Measurements from ENCODE around the gene PAQR6. TPM values are rescaled to one million over a fixed set of nuclear protein-coding genes. Genes with fewer than 3 reads are reported as not detected.

The PAQR6 gene
- total and polyA plus RNA-seq, 2 of the 8 experiments (the other 6 are each of a cell fraction or from before 2014, with no cell fraction given) = 7.1 to 11.3 TPM

DNA sequence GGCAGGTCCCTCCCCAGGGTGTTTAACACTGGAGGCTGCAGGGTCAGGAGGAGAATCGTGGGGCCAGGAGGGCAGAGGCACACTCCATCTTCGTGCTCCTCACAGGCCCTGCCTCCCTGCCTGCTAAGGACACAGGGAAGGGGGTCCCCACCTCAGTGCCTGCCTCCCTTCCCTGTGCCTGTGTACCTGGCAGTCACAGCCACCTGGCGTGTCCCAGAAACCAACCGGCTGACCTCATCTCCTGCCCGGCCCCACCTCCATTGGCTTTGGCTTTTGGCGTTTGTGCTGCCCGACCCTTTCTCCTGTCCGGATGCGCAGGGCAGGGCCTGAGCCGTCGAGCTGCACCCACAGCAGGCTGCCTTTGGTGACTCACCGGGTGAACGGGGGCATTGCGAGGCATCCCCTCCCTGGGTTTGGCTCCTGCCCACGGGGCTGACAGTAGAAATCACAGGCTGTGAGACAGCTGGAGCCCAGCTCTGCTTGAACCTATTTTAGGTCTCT lies 6.5 kb downstream of the PAQR6 start:
- H3K27me3 ChIP-seq (replicated peaks in 1 of 4; ENCODE audit: control insufficient read depth in 3 of 4, extremely low read depth in 1 of 4, insufficient read depth in 3 of 4, low read length in 3 of 4) = no peaks in the 10 kb centered on the region
- CTCF ChIA-PET (ENCODE audit: partially characterized antibody) = interaction anchor here (0.6 to 47.2 kb wide), 5 partner anchors 11 to 101 kb away, joined by 3 to 1265 read pairs (median 4); partner anchors contain the start of gene SEMA4A
- WGBS, 2 experiments (ENCODE audit: extremely low coverage in 1 of 2, insufficient coverage in 1 of 2, insufficient read length in 1 of 2, insufficient replicate concordance in 2 of 2, low coverage in 1 of 2, low lambda C conversion rate in 2 of 2, missing lambda C conversion rate in 1 of 2) = 93% methylated on average over 10 of the region's 15 CpGs; no CpG with 5 or more reads in 1 of the 2 experiments

More for the DNA sequence above, 6.5 kb downstream of the PAQR6 start:
- Histone ChIP-seq H3K27ac (ENCODE audit: low read depth, low read length) (no peak overlapping the region), H3K4me1 (replicated peaks in 1 of 4; ENCODE audit: control insufficient read depth in 3 of 4, insufficient read depth in 4 of 4, low read length in 3 of 4) (peaks cover 0 to 8% (median 0%) of the 10 kb centered on the region in 4 experiments; a peak in 4 of 7 replicates), H4K20me1 (replicated peaks in 1 of 2; ENCODE audit: control insufficient read depth in 1 of 2, insufficient read depth in 2 of 2, low read length in 2 of 2) (peaks cover 2 to 8% of the 10 kb centered on the region in 2 experiments), H2BK120ac (replicated peaks; ENCODE audit: low read depth, low read length) (no peak overlapping the region), H3K23ac (ENCODE audit: insufficient read length) (no peak overlapping the region), H3K4me3 (ENCODE audit: extremely low read depth in 1 of 4, insufficient read depth in 2 of 4, low read depth in 3 of 4, low read length in 4 of 4) (no peak overlapping the region), H2AK5ac (ENCODE audit: low read depth, low read length) (no peak overlapping the region), H3K79me2 (ENCODE audit: control insufficient read depth in 1 of 2, insufficient read depth in 2 of 2, low read length in 2 of 2) (no peaks in the 10 kb centered on the region), H3K79me1 (ENCODE audit: low read depth, low read length) (0 out of 2 replicates have a peak, but pooled peaks cover 2% of the 10 kb centered on the region), H3K14ac (ENCODE audit: insufficient read length) (no peak overlapping the region), H3K9me3 (ENCODE audit: insufficient read depth in 2 of 2, low read depth in 1 of 2, low read length in 1 of 2) (no peaks in the 10 kb centered on the region), H2AFZ (ENCODE audit: low read length) (no peak overlapping the region), H2BK5ac (ENCODE audit: low read depth, low read length) (no peak overlapping the region), H2BK12ac (ENCODE audit: low read depth, low read length) (no peak overlapping the region), H4K5ac (ENCODE audit: insufficient read length, low read depth, low read length) (no peak overlapping the region), H4K8ac (ENCODE audit: extremely low read depth, insufficient read depth, low read length) (peak overlapping the region; percentile 39; the same call in 1 of the 2 replicates), H2BK15ac (ENCODE audit: low read length) (no peak overlapping the region), H3K4me2 (ENCODE audit: insufficient read depth in 1 of 2, low read depth in 2 of 2, low read length in 2 of 2) (no peak overlapping the region), H4K91ac (replicated peaks; ENCODE audit: insufficient read length, low read length) (no peak overlapping the region), H3K18ac (ENCODE audit: extremely low read depth, low read length) (no peak overlapping the region; the same call in none of the 2 replicates), H3K9ac (replicated peaks in 1 of 4; ENCODE audit: extremely low read depth in 1 of 4, low read depth in 3 of 4, low read length in 3 of 4) (no peak overlapping the region; a peak in 2 of 7 replicates), H3K56ac (replicated peaks; ENCODE audit: insufficient read length, low read depth, low read length) (no peak overlapping the region), H3K23me2 (ENCODE audit: low read depth, low read length) (no peaks in the 10 kb centered on the region), H3K4ac (replicated peaks; ENCODE audit: insufficient read length, low read depth, low read length) (no peak overlapping the region), H2BK20ac (ENCODE audit: low read length) (no peak overlapping the region), H3K36me3 (ENCODE audit: control insufficient read depth in 2 of 4, insufficient read depth in 4 of 4, low read length in 3 of 4) (peaks cover 14 to 29% (median 19%) of the 10 kb centered on the region in 4 experiments; a peak in 7 of 8 replicates)
- POLR2A ChIA-PET (ENCODE audit: partially characterized antibody) = interaction anchor here (0.8 to 11.8 kb wide), 11 partner anchors 9 to 235 kb away, joined by 3 to 102 read pairs (median 5); partner anchors contain the start of genes PMF1, SMG5 and TMEM79
- FAIRE-seq = no peak
- no peak for TF ChIP-seq BCL11A (IDR thresholded peaks at IDR 0.05; ENCODE audit: low read depth in 2 of 2, low read length in 2 of 2)
- TF ChIP-seq, protein P1, sequence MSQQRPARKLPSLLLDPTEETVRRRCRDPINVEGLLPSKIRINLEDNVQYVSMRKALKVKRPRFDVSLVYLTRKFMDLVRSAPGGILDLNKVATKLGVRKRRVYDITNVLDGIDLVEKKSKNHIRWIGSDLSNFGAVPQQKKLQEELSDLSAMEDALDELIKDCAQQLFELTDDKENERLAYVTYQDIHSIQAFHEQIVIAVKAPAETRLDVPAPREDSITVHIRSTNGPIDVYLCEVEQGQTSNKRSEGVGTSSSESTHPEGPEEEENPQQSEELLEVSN (IDR thresholded peaks at IDR 0.05) = no peak
- TF ChIP-seq POLR2A (IDR thresholded peaks at IDR 0.05; ENCODE audit: control extremely low read depth in 1 of 2, low read depth in 2 of 2, low read length in 2 of 2) = no peak
- TF ChIP-seq CTBP2 (IDR thresholded peaks at IDR 0.05; ENCODE audit: borderline replicate concordance, insufficient read depth, insufficient read length, low read length) = no peak
- TF ChIP-seq POLR2AphosphoS5 (IDR thresholded peaks at IDR 0.05; ENCODE audit: low read depth, low read length) = peak; percentile 74; the same call in 1 of the 2 replicates
- DNase-seq (ENCODE audit: low read depth in 1 of 2, low spot score in 2 of 2) = peak in 1 of 2 experiments; percentile 50
